H1 (cell line): Measurements from ENCODE around the gene SLC27A1.

ENCODE experiments used
- CHD2 ChIP-seq: IDR thresholded peaks from 2 replicates; pipeline ENCODE4 v1.6.1; 2012; ENCODE audit warnings: low read length, improper control_type of control experiment
- EP300 ChIP-seq, 2 experiments: IDR thresholded peaks; 1 replicate in 1 of 2; 2 replicates in 1 of 2; pipeline ENCODE4 v1.6.1; 2011 to 2012; ENCODE audit warnings: low read depth in 2 of 2, low read length in 2 of 2, mild to moderate bottlenecking in 2 of 2, borderline replicate concordance in 1 of 2, inconsistent platforms in 1 of 2, moderate library complexity in 1 of 2
- EZH2 ChIP-seq: fragments of 200-600 bp; sonication (generic); IDR thresholded peaks from 2 replicates; pipeline ENCODE4 v1.7.1; 2012; ENCODE audit warnings: low read depth, mild to moderate bottlenecking, moderate library complexity, low read length, inconsistent platforms; ENCODE audit not compliant: severe bottlenecking
- GTF2F1 ChIP-seq: IDR thresholded peaks from 2 replicates; pipeline ENCODE4 v1.6.1; 2012; ENCODE audit warnings: low read depth, low read length, improper control_type of control experiment, borderline replicate concordance
- POLR2A ChIP-seq, 2 experiments: IDR thresholded peaks; 1 replicate in 1 of 2; 2 replicates in 1 of 2; pipeline ENCODE4 v1.6.1; 2011; ENCODE audit warnings: low read depth in 2 of 2, low read length in 2 of 2, mild to moderate bottlenecking in 2 of 2; ENCODE audit errors: control extremely low read depth in 1 of 2
- POLR2AphosphoS5 ChIP-seq: IDR thresholded peaks from 2 replicates; pipeline ENCODE4 v1.6.1; 2011; ENCODE audit warnings: low read depth, low read length
- POU5F1 ChIP-seq: IDR thresholded peaks from 2 replicates; pipeline ENCODE4 v1.6.1; 2011; ENCODE audit warnings: low read depth, mild to moderate bottlenecking, low read length, moderate library complexity
- SAP30 ChIP-seq: fragments of 300-600 bp; sonication (generic); IDR thresholded peaks from 2 replicates; pipeline ENCODE4 v1.7.1; 2012; ENCODE audit warnings: low read length, moderate library complexity, mild to moderate bottlenecking, inconsistent platforms; ENCODE audit not compliant: insufficient read depth, insufficient replicate concordance
- SP1 ChIP-seq: IDR thresholded peaks from 2 replicates; pipeline ENCODE4 v1.6.1; 2011; ENCODE audit warnings: low read depth, low read length
- ZNF274 ChIP-seq: IDR thresholded peaks from 2 replicates; pipeline ENCODE4 v1.7.0; 2012; ENCODE audit warnings: low read length, borderline replicate concordance; ENCODE audit errors: extremely low read depth
- TF ChIP-seq, protein P1 (sequence below), 3 experiments: IDR thresholded peaks; 1 replicate in 2 of 3; 2 replicates in 1 of 3; pipeline versions ENCODE4 v1.5.1 to v1.6.1; 2011; ENCODE audit warnings: low read length in 3 of 3, mild to moderate bottlenecking in 3 of 3, inconsistent platforms in 2 of 3, low read depth in 1 of 3, moderate library complexity in 1 of 3; ENCODE audit not compliant: insufficient read depth in 1 of 3; ENCODE audit errors: control extremely low read depth in 1 of 3
- TF ChIP-seq, protein P2 (sequence below): IDR thresholded peaks from 2 replicates; pipeline ENCODE4 v1.6.1; 2011; ENCODE audit warnings: low read length, improper control_type of control experiment

DNA sequence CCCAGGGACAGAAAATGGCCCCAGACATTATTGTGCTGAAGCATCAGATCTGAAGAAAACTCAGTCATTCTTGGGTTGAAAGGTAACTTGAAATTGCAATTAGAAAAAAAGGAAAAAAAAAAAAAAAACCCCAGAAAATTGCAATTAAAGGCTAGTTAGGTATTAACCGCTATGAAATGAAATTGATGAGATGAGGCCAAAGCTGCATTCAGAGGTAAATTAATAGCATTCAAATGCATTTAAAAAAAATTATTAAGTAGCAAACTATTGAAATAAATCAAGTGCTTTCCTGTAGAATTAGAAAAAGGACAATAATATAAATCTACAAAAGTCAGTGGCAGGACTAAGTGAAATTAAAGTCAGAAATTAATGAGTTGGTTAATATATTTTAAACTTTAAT lies 47.6 kb downstream of the SLC27A1 start:
- TF ChIP-seq SAP30: no peak
- no peak for TF ChIP-seq ZNF274
- TF ChIP-seq, protein P1, sequence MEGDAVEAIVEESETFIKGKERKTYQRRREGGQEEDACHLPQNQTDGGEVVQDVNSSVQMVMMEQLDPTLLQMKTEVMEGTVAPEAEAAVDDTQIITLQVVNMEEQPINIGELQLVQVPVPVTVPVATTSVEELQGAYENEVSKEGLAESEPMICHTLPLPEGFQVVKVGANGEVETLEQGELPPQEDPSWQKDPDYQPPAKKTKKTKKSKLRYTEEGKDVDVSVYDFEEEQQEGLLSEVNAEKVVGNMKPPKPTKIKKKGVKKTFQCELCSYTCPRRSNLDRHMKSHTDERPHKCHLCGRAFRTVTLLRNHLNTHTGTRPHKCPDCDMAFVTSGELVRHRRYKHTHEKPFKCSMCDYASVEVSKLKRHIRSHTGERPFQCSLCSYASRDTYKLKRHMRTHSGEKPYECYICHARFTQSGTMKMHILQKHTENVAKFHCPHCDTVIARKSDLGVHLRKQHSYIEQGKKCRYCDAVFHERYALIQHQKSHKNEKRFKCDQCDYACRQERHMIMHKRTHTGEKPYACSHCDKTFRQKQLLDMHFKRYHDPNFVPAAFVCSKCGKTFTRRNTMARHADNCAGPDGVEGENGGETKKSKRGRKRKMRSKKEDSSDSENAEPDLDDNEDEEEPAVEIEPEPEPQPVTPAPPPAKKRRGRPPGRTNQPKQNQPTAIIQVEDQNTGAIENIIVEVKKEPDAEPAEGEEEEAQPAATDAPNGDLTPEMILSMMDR (IDR thresholded peaks at IDR 0.05; ENCODE audit: control extremely low read depth in 1 of 3, insufficient read depth in 1 of 3, low read depth in 1 of 3, low read length in 3 of 3): no peak
- TF ChIP-seq POLR2A (IDR thresholded peaks at IDR 0.05; ENCODE audit: control extremely low read depth in 1 of 2, low read depth in 2 of 2, low read length in 2 of 2): no peak
- TF ChIP-seq POU5F1: no peak
- no peak for TF ChIP-seq GTF2F1
- no peak for TF ChIP-seq EZH2
- no peak for TF ChIP-seq CHD2
- TF ChIP-seq, protein P2, sequence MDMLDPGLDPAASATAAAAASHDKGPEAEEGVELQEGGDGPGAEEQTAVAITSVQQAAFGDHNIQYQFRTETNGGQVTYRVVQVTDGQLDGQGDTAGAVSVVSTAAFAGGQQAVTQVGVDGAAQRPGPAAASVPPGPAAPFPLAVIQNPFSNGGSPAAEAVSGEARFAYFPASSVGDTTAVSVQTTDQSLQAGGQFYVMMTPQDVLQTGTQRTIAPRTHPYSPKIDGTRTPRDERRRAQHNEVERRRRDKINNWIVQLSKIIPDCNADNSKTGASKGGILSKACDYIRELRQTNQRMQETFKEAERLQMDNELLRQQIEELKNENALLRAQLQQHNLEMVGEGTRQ: no peak
- no peak for TF ChIP-seq EP300 (IDR thresholded peaks at IDR 0.05; ENCODE audit: borderline replicate concordance in 1 of 2, low read depth in 2 of 2, low read length in 2 of 2)
- TF ChIP-seq SP1: no peak
- no peak for TF ChIP-seq POLR2AphosphoS5
